Nasal cavity respiratory epithelium epithelial cell of viscerocranial mucosa (primary cell): ENCODE data around the gene PHF11. TPM values are rescaled to one million over a fixed set of nuclear protein-coding genes. Genes with fewer than 3 reads are reported as not detected.

Experiments used
- total RNA-seq: library from RNA; depleted of rRNA; stranded (reverse); fragments of >200 nt; gene quantifications from 2 replicates; pipeline ENCODE4 v1.2.3, GENCODE V29; 2014

Gene PHF11
- 9.6 and 13.7 TPM in 2 replicates for total RNA-seq

DNA sequence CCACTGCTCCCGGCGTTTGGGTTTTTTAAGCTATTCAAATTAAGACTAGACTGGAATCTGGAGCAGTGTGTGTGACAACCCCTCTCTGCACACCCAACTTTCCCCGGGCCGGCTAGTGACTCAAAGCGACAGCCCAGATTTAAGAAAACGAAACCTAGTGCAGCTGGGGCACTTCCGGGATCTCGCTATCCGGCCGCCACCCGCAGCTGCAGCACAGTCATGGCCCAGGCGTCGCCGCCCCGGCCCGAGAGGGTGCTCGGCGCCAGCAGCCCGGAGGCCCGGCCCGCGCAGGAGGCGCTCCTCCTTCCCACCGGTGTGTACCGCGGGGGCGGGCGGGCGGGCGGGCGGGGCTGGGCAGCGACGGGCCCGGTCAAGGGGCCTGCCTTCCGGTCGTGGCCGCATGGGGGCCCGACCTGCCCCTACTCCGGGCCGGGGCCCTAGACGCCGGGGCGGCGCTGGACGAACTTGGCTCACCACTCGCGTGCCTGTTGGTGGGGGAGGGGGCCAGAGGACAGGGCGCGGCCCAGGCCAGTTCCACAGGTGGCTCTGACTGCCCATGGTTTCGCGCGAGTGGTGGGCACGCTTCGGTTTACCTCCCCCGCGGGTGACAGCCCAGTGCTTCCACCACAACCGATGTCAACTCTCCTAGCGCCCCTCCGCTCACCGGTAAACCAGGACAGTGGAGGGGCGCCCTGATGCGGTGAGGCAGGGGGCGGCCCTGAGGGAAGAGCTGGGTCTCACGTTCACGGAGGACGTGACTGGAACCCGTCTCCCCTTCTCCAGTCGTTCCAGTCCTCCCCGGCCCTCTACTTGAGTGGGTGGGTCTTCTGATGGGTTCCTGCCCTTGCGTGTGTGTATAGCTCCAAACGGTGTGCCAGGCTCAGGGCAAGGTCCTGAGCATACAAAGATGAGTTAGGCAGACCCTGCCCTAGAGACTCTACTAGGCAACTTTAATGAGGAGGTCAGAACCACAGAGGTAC is at the start of gene PHF11:
PHF11 (plus strand) TSS at position 171 of the 980 bp plus-strand sequence; CDS start at position 220, 49 bp downstream.

Other genes with a start within 250 kb of the PHF11 start
- 5.5 and 8.2 TPM in 2 replicates for gene CDADC1, start 248.0 kb upstream of the PHF11 start, total RNA-seq
- 8.2 and 11.3 TPM in 2 replicates for gene CAB39L, start 51.9 kb upstream of the PHF11 start, total RNA-seq
- gene SETDB2, start 51.7 kb upstream of the PHF11 start, total RNA-seq: 7.9 and 13.0 TPM in 2 replicates
- gene RCBTB1, start 89.6 kb downstream of the PHF11 start, total RNA-seq: 24.6 and 44.7 TPM in 2 replicates
- gene ARL11, start 132.6 kb downstream of the PHF11 start, total RNA-seq: under 0.01 TPM in 1 of 2 replicates, not detected in the other
- 66.1 and 81.3 TPM in 2 replicates for gene EBPL, start 195.5 kb downstream of the PHF11 start, total RNA-seq